Liver (tissue), 9 donors: ENCODE data around the gene SPAG17. TPM values are rescaled to one million over a fixed set of nuclear protein-coding genes. Genes with fewer than 3 reads are reported as not detected.

Source experiments
- DNase-seq: peaks from one replicate; pipeline ENCODE4 v3.0.0-alpha.2; 2017; ENCODE audit warnings: low spot score
- H3K27ac ChIP-seq, 2 donors: one replicate each; pipeline ENCODE4 v1.7.0; 2013; ENCODE audit warnings: inconsistent platforms in 2 of 2, low read length in 2 of 2, control low read depth in 1 of 2, low read depth in 1 of 2, mild to moderate bottlenecking in 1 of 2
- H3K27me3 ChIP-seq, 4 donors: one replicate each; pipeline versions ENCODE4 v1.6.1 to v1.7.0; 2013; ENCODE audit warnings: low read length in 3 of 4, inconsistent platforms in 1 of 4, mild to moderate bottlenecking in 1 of 4, moderate library complexity in 1 of 4; ENCODE audit not compliant: control insufficient read depth in 4 of 4, insufficient read depth in 4 of 4
- H3K36me3 ChIP-seq, 4 donors: one replicate each; pipeline versions ENCODE4 v1.6.1 to v1.7.0; 2013; ENCODE audit warnings: low read length in 3 of 4, mild to moderate bottlenecking in 3 of 4, low read depth in 1 of 4, moderate library complexity in 1 of 4; ENCODE audit not compliant: control insufficient read depth in 4 of 4, insufficient read depth in 3 of 4
- H3K4me1 ChIP-seq, 4 donors: one replicate each; pipeline versions ENCODE4 v1.6.1 to v1.7.0; 2013; ENCODE audit warnings: low read length in 3 of 4, mild to moderate bottlenecking in 3 of 4, moderate library complexity in 1 of 4; ENCODE audit not compliant: control insufficient read depth in 4 of 4, insufficient read depth in 4 of 4
- H3K4me3 ChIP-seq, 3 donors: one replicate each; pipeline versions ENCODE4 v1.6.1 to v1.7.0; 2013; ENCODE audit warnings: low read length in 3 of 3, control low read depth in 1 of 3, low read depth in 1 of 3, mild to moderate bottlenecking in 1 of 3
- H3K9ac ChIP-seq, 2 donors: one replicate each; pipeline ENCODE4 v1.7.0; 2013; ENCODE audit warnings: low read length in 2 of 2, mild to moderate bottlenecking in 2 of 2, moderate library complexity in 2 of 2, control low read depth in 1 of 2, low read depth in 1 of 2
- H3K9me3 ChIP-seq, 4 donors: one replicate each; pipeline versions ENCODE4 v1.6.1 to v1.7.0; 2013; ENCODE audit warnings: low read length in 3 of 4; ENCODE audit not compliant: control insufficient read depth in 4 of 4
- ATF3 ChIP-seq: IDR thresholded peaks from 2 replicates; pipeline ENCODE4 v1.6.1; 2016; ENCODE audit warnings: antibody characterized with exemption
- EGR1 ChIP-seq, 2 donors: IDR thresholded peaks; 2 replicates each; pipeline ENCODE4 v1.6.1; 2016 to 2018; ENCODE audit warnings: antibody characterized with exemption in 2 of 2, low read depth in 2 of 2
- FOXA1 ChIP-seq: IDR thresholded peaks from 2 replicates; pipeline ENCODE4 v1.6.1; 2016; ENCODE audit warnings: antibody characterized with exemption
- FOXA2 ChIP-seq: IDR thresholded peaks from 2 replicates; pipeline ENCODE4 v1.6.1; 2016; ENCODE audit warnings: antibody characterized with exemption
- GABPA ChIP-seq, 2 donors: IDR thresholded peaks in 1 of 2; conservative IDR thresholded peaks in 1 of 2; 2 replicates each; pipeline ENCODE4 v1.6.1; 2016; ENCODE audit warnings: antibody characterized with exemption in 2 of 2, mild to moderate bottlenecking in 1 of 2, moderate library complexity in 1 of 2
- HNF4A ChIP-seq, 2 donors: conservative IDR thresholded peaks; 2 replicates each; pipeline ENCODE4 v1.6.1; 2016; ENCODE audit warnings: antibody characterized with exemption in 2 of 2, mild to moderate bottlenecking in 2 of 2
- HNF4G ChIP-seq: IDR thresholded peaks from 2 replicates; pipeline ENCODE4 v1.6.1; 2016; ENCODE audit warnings: antibody characterized with exemption
- JUND ChIP-seq, 2 donors: IDR thresholded peaks; 2 replicates each; pipeline ENCODE4 v1.6.1; 2016; ENCODE audit warnings: antibody characterized with exemption in 2 of 2
- NR2F2 ChIP-seq: IDR thresholded peaks from 2 replicates; pipeline ENCODE4 v1.6.1; 2016; ENCODE audit warnings: antibody characterized with exemption
- RAD21 ChIP-seq, 2 donors: IDR thresholded peaks; 2 replicates each; pipeline ENCODE4 v1.6.1; 2016; ENCODE audit warnings: antibody characterized with exemption in 2 of 2, mild to moderate bottlenecking in 2 of 2
- REST ChIP-seq: IDR thresholded peaks from 2 replicates; pipeline ENCODE4 v1.6.1; 2016; ENCODE audit warnings: antibody characterized with exemption, mild to moderate bottlenecking
- SP1 ChIP-seq: IDR thresholded peaks from 2 replicates; pipeline ENCODE4 v1.6.1; 2018; ENCODE audit warnings: antibody characterized with exemption, mild to moderate bottlenecking
- TAF1 ChIP-seq: conservative IDR thresholded peaks from 2 replicates; pipeline ENCODE4 v1.6.1; 2016; ENCODE audit warnings: antibody characterized with exemption, mild to moderate bottlenecking
- YY1 ChIP-seq: IDR thresholded peaks from 2 replicates; pipeline ENCODE4 v1.6.1; 2016; ENCODE audit warnings: antibody characterized with exemption, mild to moderate bottlenecking
- ZBTB33 ChIP-seq: IDR thresholded peaks from 2 replicates; pipeline ENCODE4 v1.6.1; 2016; ENCODE audit warnings: antibody characterized with exemption
- WGBS: extraction: QIAGEN DNeasy Blood & Tissue Kit; methylation state at CpG from one replicate; pipeline ENCODE4 v1.1.7; 2013; 5-methylcytosine and 5-hydroxymethylcytosine counted together
- polyA plus RNA-seq, 2 donors: library from polyadenylated mRNA; stranded (reverse) in 1 of 2; unstranded in 1 of 2; fragments of 200-250 nt in 1 of 2; fragments of >200 nt in 1 of 2; fragmentation: Nextera tagmentation in 1 of 2; extraction: Ambion mirVana in 1 of 2; gene quantifications; one replicate each; pipeline versions ENCODE4 v1.2.1 to v1.2.3, GENCODE V29; 2013 to 2015
- total RNA-seq, 2 donors: library from RNA; depleted of rRNA; stranded (reverse); fragments of >200 nt; gene quantifications; one replicate each; pipeline ENCODE4 v1.2.3, GENCODE V29; 2014
- TF ChIP-seq, protein P1 (sequence below): fragments of 150-350 bp; IDR thresholded peaks from 2 replicates; pipeline ENCODE4 v1.5.1; 2017; ENCODE audit warnings: improper control_type of control experiment, low read depth, low read length; ENCODE audit not compliant: missing input control
- TF ChIP-seq, protein P2 (sequence below): IDR thresholded peaks from 2 replicates; pipeline ENCODE4 v1.6.1; 2016; ENCODE audit warnings: antibody characterized with exemption
- donor health status: healthy.
- donor health status: healthy.
- donor health status: healthy.
- donor health status: healthy.
- donor health status: healthy.

The SPAG17 gene
- total and polyA plus RNA-seq, 4 donors = 0.17 to 0.75 TPM; not detected in 2

GRCh38 chr1:118012515-118013124 is 172.4 kb downstream of the SPAG17 start (continued):
- no peak for TF ChIP-seq GABPA (IDR thresholded peaks at IDR 0.05 in 1 of 2, conservative IDR thresholded peaks at IDR 0.05 in 1 of 2)

- H3K9ac ChIP-seq = no peak overlapping the region
- H3K27ac ChIP-seq = no peak overlapping the region
- no peak overlapping the region for H3K4me3 ChIP-seq
- no peak for DNase-seq
- no peaks in the 10 kb centered on the region for H3K27me3 ChIP-seq
- 61% methylated on average over 7 of the region's 7 CpGs for WGBS
- no peaks in the 10 kb centered on the region for H3K4me1 ChIP-seq
- no peaks in the 10 kb centered on the region for H3K36me3 ChIP-seq
- no peak for TF ChIP-seq HNF4G
- no peak for TF ChIP-seq ZBTB33
- TF ChIP-seq FOXA1 = no peak
- no peak for TF ChIP-seq ATF3
- TF ChIP-seq REST = no peak
- no peak for TF ChIP-seq EGR1 (IDR thresholded peaks at IDR 0.05; ENCODE audit: low read depth in 2 of 2)
- no peak for TF ChIP-seq GABPA (IDR thresholded peaks at IDR 0.05 in 1 of 2, conservative IDR thresholded peaks at IDR 0.05 in 1 of 2)
- TF ChIP-seq, protein P1, sequence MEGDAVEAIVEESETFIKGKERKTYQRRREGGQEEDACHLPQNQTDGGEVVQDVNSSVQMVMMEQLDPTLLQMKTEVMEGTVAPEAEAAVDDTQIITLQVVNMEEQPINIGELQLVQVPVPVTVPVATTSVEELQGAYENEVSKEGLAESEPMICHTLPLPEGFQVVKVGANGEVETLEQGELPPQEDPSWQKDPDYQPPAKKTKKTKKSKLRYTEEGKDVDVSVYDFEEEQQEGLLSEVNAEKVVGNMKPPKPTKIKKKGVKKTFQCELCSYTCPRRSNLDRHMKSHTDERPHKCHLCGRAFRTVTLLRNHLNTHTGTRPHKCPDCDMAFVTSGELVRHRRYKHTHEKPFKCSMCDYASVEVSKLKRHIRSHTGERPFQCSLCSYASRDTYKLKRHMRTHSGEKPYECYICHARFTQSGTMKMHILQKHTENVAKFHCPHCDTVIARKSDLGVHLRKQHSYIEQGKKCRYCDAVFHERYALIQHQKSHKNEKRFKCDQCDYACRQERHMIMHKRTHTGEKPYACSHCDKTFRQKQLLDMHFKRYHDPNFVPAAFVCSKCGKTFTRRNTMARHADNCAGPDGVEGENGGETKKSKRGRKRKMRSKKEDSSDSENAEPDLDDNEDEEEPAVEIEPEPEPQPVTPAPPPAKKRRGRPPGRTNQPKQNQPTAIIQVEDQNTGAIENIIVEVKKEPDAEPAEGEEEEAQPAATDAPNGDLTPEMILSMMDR = no peak
- TF ChIP-seq, protein P2, sequence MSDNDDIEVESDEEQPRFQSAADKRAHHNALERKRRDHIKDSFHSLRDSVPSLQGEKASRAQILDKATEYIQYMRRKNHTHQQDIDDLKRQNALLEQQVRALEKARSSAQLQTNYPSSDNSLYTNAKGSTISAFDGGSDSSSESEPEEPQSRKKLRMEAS = no peak
- TF ChIP-seq FOXA2 = no peak
- no peak for TF ChIP-seq TAF1
- no peak for TF ChIP-seq RAD21 (IDR thresholded peaks at IDR 0.05)
- no peak for TF ChIP-seq JUND (IDR thresholded peaks at IDR 0.05)
- no peak for TF ChIP-seq HNF4A (conservative IDR thresholded peaks at IDR 0.05)
- no peak for TF ChIP-seq SP1
- no peak for TF ChIP-seq YY1
- no peak for TF ChIP-seq NR2F2
- H3K9me3 ChIP-seq = no peaks in the 10 kb centered on the region
Measured at GRCh38 chr1:118008011-118008410, 177.0 kb downstream of the SPAG17 start.
